Choroid plexus epithelial cell (primary cell): ENCODE results near the gene ITCH.
"Not testable (repeated sequence)": the region's sequence is repeated elsewhere in the genome, so short reads cannot be mapped to it uniquely, and the experiment has no call there.

Experiments used
- DNase-seq: peaks from one replicate; pipeline ENCODE4 v3.0.0-alpha.2; 2010; ENCODE audit warnings: low read depth
- H3K4me3 ChIP-seq: 2 replicates; pipeline ENCODE4 v1.5.1; 2011; ENCODE audit warnings: low read depth, mild to moderate bottlenecking, control low read depth, low read length, moderate library complexity
- TF ChIP-seq, protein P1 (sequence below): conservative IDR thresholded peaks from 2 replicates; pipeline ENCODE4 v1.5.1; 2011; ENCODE audit warnings: low read depth, mild to moderate bottlenecking, control low read depth, inconsistent platforms, low read length, moderate library complexity

The ITCH gene

DNA sequence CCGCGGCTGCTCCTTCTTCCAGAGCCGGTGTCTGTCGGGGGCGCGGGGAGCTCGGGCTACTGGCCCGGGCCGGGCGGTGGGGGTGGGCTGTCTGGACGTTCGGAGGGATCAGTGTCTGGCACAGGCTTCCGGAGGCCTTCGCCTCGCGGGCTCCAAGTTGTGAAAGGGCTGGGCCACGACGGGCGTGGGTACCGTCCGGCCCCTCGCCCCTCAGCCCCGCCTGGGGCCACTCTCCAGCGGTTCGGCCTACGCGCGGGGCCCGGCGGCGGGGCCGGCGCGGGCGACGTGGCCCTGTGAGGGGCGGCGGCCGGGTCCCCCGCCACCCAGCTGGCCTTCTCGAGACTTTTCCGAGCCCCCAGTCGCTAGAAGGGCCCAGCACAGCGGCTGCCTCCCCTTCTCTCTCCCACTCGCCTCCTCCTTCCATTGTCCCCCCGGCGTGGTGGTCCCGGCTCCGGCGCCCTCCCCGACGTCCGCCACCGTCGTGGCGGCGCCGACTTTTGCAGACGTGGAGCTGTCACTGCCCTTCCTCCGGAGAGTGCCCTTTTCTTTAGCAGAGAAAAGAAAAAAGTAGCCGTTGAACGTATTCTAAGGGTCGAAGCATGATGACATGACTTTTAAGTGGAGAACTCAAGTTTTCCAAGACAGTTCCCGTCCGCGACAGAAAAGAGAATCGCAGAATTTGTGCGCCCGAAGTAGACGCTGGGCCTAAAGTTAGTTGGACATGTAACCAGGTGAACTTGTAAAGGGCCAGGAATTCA, 571 bp downstream of the ITCH start:
- TF ChIP-seq, protein P1, sequence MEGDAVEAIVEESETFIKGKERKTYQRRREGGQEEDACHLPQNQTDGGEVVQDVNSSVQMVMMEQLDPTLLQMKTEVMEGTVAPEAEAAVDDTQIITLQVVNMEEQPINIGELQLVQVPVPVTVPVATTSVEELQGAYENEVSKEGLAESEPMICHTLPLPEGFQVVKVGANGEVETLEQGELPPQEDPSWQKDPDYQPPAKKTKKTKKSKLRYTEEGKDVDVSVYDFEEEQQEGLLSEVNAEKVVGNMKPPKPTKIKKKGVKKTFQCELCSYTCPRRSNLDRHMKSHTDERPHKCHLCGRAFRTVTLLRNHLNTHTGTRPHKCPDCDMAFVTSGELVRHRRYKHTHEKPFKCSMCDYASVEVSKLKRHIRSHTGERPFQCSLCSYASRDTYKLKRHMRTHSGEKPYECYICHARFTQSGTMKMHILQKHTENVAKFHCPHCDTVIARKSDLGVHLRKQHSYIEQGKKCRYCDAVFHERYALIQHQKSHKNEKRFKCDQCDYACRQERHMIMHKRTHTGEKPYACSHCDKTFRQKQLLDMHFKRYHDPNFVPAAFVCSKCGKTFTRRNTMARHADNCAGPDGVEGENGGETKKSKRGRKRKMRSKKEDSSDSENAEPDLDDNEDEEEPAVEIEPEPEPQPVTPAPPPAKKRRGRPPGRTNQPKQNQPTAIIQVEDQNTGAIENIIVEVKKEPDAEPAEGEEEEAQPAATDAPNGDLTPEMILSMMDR: no peak
- DNase-seq: peak; percentile 64
- peak overlapping the region; percentile 92 for H3K4me3 ChIP-seq

DNA sequence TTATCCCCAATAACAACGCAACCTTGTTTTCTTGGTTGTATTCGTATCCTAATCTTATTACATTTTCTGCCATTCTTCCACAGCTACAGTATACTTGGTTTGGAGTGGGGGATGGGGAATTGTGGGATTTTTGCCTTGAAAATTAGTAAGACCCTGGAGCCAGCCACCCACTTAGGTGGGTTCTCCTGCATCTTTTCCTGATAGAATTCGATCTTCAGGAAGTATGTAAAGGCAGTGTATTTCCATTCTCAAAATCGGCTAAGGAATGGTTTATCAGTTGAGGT, 1.1 kb downstream of the ITCH start:
- peak overlapping the region; percentile 92 for H3K4me3 ChIP-seq
- TF ChIP-seq, protein P1: no peak
- no peak for DNase-seq

DNA sequence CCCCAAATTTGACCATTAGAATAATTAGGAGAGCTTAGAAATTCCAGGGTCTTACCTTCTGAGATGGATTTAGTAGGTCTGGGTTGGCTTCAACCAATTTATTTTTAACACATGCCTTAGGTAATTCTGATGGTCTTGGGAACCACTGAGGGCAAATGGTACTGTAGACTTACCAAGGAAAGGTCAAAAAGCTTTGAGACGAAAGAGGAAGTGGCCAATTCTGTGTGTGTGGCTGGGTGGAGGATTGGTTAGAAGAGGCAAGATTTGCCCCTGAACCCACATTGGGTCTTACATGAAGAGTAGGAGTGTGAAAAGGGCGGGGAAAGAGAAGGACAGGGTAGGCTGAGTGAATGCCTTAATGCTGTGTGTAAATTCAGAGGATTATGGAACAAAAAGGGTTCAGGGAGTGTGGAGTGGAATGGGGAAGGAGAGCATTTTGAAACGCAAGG, 2.7 kb downstream of the ITCH start:
- no peak overlapping the region for H3K4me3 ChIP-seq
- no peak for DNase-seq
- TF ChIP-seq, protein P1: no peak

DNA sequence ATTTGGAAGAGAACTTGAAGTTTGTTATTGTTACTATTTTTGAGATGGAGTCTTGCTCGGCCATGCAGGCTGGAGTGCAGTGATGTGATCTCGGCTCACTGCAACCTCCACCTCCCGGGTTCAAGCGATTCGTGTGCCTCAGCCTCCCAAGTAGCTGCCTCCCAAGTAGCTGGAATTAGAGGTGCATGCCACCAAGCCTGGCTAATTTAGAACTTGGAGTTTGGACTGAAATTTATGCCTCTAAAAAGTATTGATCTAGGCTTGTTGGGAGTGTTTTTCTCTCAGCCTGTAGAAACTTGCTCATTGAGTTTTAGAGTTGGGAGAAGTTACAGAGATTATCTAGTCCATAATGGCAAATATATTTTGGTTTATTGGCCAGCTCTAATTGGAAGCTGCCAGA, 4.1 kb downstream of the ITCH start:
- TF ChIP-seq, protein P1: no peak
- no peak overlapping the region for H3K4me3 ChIP-seq
- no peak for DNase-seq

DNA sequence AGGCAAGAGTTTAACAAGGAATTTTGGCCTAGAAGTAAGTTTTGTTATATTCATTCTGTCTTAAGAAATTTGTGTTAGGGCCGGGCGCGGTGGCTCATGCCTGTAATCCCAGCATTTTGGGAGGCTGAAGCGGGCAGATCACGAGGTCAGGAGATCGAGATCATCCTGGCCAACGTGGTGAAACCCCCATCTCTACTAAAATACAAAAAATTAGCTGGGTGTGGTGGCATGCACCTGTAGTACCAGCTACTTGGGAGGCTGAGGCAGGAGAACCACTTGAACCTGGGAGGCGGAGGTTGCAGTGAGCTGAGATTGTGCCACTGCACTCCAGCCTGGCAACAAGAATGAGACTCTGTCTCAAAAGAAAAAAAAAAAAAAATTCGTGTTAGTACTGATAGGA, 4.8 kb downstream of the ITCH start:
- not testable (repeated sequence) for DNase-seq, H3K4me3 ChIP-seq

DNA sequence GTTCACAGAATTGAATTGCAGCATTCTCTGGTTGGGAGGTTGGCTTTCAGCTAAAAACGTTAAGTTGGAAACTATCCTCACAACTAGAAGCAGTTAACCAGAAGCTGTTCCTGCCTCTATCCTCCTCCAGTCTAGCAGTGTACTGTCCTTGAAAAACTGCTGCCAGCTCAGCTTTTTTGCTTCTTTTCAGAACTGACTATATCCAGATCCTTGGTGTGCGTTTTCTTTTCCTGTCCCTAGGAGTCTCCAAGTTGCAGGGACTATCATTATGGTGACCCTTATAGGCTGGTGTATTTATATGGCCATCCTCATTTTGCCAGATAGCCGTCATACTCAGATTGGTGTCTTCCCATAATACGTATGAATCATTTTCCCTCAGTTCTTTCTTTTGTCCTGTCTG, 5.5 kb downstream of the ITCH start:
- TF ChIP-seq, protein P1: no peak
- H3K4me3 ChIP-seq: no peak overlapping the region
- peak; percentile 19 for DNase-seq

DNA sequence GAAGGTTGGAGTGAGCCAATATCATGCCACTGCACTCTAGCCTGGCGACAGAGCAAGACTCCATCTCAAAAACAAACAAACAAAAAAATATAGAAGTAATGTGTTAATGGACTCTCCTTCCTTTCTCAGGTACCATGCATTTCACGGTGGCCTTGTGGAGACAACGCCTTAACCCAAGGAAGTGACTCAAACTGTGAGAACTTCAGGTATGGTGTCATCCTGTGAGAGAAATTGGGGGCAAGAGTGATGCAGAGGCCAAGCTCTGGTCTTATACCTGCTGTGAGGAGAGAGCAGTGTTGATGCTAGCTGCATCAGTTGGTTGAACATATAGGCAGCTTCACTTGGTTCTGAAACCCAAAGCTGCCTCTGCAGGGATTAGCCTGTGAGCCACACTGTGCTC, 6.2 kb downstream of the ITCH start:
- no peak overlapping the region for H3K4me3 ChIP-seq
- TF ChIP-seq, protein P1: no peak
- no peak for DNase-seq

DNA sequence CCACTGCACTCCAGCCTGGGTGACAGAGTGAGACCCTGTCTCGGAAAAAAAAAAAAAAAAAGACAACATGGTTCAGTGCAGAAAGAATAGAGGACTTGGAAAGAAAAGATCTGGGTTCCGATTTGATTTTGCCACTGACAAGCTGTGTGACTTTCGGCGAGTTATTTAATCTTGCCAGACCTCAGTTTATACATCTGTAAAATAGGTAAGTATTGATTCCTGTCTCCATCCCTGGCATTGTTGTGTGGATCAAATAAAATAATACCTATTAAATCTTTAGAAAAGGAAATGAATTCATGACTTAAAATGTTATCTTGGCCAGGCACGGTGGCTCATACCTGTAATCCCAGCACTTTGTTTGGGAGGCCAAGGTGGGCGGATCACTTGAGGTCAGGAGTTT, 7.0 kb downstream of the ITCH start:
- H3K4me3 ChIP-seq: no peak overlapping the region
- TF ChIP-seq, protein P1: no peak
- DNase-seq: no peak
